H1 (cell line): Measurements from ENCODE around the gene TMIGD1. TPM values are rescaled to one million over a fixed set of nuclear protein-coding genes. Genes with fewer than 3 reads are reported as not detected.

Source experiments
- EGR1 ChIP-seq: IDR thresholded peaks from 2 replicates; pipeline ENCODE4 v1.6.1; 2011; ENCODE audit warnings: low read depth, low read length, borderline replicate concordance
- EZH2 ChIP-seq: fragments of 200-600 bp; sonication (generic); IDR thresholded peaks from 2 replicates; pipeline ENCODE4 v1.7.1; 2012; ENCODE audit warnings: low read depth, mild to moderate bottlenecking, moderate library complexity, low read length, inconsistent platforms; ENCODE audit not compliant: severe bottlenecking
- JUND ChIP-seq: IDR thresholded peaks from 2 replicates; pipeline ENCODE4 v1.6.1; 2011; ENCODE audit warnings: mild to moderate bottlenecking, improper control_type of control experiment, low read length
- KDM5A ChIP-seq: fragments of 200-600 bp; IDR thresholded peaks from 2 replicates; pipeline ENCODE4 v1.7.1; 2012; ENCODE audit warnings: mild to moderate bottlenecking, low read length, inconsistent platforms, mixed read lengths
- SUZ12 ChIP-seq: fragments of 200-600 bp; sonication (generic); IDR thresholded peaks from 2 replicates; pipeline ENCODE4 v1.6.1; 2012; ENCODE audit warnings: mild to moderate bottlenecking, inconsistent platforms, low read length, moderate library complexity, mixed read lengths
- polyA plus RNA-seq, 7 experiments: library from polyadenylated mRNA; depleted of rRNA in 3 of 7; stranded (reverse) in 5 of 7; unstranded in 2 of 7; fragments of >200 nt in 5 of 7; fragments of 200-250 nt in 2 of 7; gene quantifications; 1 replicate in 5 of 7; 2 replicates in 1 of 7; 4 replicates in 1 of 7; pipeline versions ENCODE4 v1.2.1 to v1.2.3, GENCODE V29; 2011 to 2013; ENCODE audit warnings: missing spikeins in 2 of 7, mixed read lengths in 2 of 7
- total RNA-seq: library from RNA; stranded (reverse); fragmentation: NEBNext Ultra II Directional; extraction: Animal tissue kit (Norgen Biotek cat#: 25700); gene quantifications from 2 replicates; pipeline ENCODE4 v1.2.1, GENCODE V29; 2021
- TF ChIP-seq, protein P1 (sequence below): IDR thresholded peaks from 2 replicates; pipeline ENCODE4 v1.6.1; 2012; ENCODE audit warnings: inconsistent platforms

TMIGD1 gene
- total and polyA plus RNA-seq, 2 of the 8 experiments (the other 6 are each of a cell fraction or from before 2014, with no cell fraction given): not detected

DNA sequence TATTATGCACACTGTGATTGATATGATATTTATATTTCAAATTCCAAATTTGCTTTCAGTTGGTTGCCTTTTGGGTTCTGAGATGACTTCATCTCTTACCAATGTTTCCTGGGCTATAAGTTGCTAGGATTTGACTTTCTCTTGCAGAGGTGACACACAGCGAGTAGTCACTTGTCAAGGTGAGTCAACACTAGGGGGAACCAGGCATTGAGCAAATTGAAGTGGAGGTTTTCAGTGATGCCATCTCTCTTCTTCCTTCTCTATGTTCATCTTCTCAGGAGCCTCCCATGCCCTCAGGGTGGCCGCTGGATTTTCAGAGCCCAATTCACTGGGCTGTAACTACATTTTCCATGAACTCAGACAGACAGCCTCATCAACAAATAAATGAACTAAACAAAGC is 38.9 kb upstream of the TMIGD1 start (continued):
- TF ChIP-seq SUZ12: no peak
- TF ChIP-seq, protein P1, sequence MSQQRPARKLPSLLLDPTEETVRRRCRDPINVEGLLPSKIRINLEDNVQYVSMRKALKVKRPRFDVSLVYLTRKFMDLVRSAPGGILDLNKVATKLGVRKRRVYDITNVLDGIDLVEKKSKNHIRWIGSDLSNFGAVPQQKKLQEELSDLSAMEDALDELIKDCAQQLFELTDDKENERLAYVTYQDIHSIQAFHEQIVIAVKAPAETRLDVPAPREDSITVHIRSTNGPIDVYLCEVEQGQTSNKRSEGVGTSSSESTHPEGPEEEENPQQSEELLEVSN: no peak
- TF ChIP-seq KDM5A: no peak
- no peak for TF ChIP-seq JUND
- TF ChIP-seq EZH2: no peak
- TF ChIP-seq EGR1: no peak
